A172 (cell line): ENCODE results near the gene ITPRIP. TPM values are rescaled to one million over a fixed set of nuclear protein-coding genes. Genes with fewer than 3 reads are reported as not detected.
A peak's percentile ranks its signal among the peaks of the same experiment; 100 is the strongest.

Source experiments
- DNase-seq: peaks from one replicate; pipeline ENCODE4 v3.0.0-alpha.2; 2015; ENCODE audit warnings: low spot score
- total RNA-seq: library from RNA; depleted of rRNA; stranded (reverse); fragments of >200 nt; shearing (Covaris generic); gene quantifications from 2 replicates; pipeline ENCODE4 v1.2.3, GENCODE V29; 2014

The ITPRIP gene
- total RNA-seq, 1 experiment from 2014 or later, result 6.2 TPM

DNA sequence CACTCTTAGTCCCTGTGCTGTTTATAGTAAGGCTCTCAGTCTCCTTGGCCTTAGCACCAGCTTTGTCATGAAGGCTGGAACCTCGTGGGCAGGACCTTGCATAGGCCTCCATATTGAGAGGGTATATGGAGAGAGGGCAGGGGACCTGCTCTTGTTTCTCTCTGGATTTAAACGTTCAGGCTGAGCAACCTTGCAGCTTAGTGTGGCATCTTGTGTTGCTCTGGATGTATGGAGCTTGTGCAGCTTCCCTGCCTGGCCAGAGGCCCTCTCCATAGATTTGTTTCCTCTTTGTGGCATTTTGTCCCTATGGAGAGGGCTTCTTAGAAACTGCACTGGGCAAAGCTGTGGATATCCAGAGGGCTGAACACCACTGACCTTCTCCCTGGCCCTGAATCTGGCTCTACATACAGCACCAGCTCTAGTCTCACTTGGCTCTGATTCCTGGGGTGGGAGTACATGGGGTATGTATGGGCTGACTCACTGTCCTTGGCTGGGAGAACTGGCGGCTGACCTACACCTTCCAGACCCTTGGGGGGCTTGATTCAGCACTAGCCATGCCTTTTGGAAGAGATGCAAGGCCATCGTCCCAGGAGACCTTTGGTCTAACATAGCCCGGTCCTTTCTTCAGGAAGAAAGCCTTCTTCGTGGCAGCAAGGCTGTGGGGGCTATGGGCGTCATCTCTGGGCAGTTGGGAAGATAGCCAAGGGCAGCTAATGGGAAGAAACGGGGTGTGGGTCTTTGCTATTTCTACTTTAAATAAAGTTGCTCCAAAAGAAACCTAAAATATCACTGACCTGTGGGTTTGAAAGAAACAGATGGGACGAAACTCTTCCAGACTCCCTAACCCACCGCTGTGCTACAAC lies 30.5 kb downstream of the ITPRIP start:
- no peak for DNase-seq

DNA sequence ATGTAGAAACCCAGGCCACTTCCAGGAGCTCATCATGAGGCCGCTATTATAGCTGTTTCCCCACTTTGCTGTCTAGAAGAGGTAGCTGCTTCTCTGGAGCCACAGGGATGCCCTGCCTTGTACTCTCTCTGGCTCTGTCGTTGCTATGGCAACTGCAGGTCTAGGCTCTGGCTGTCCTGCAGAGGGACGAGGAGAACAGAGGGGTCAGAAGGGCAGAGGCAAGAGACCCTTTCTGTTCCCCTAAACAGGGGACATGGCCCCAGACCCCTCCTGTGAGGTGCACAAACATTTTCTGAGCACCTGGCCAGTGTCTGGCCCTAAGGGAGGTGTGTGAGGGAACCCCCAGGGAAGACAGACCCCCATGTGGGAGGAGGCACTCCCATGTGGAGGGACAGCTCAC lies 31.4 kb downstream of the ITPRIP start:
- DNase-seq, result no peak

GRCh38 chr10:104304927-104305326 lies 33.3 kb downstream of the ITPRIP start:
- no peak for DNase-seq

GRCh38 chr10:104304356-104304745 lies 33.9 kb downstream of the ITPRIP start:
- no peak for DNase-seq

DNA sequence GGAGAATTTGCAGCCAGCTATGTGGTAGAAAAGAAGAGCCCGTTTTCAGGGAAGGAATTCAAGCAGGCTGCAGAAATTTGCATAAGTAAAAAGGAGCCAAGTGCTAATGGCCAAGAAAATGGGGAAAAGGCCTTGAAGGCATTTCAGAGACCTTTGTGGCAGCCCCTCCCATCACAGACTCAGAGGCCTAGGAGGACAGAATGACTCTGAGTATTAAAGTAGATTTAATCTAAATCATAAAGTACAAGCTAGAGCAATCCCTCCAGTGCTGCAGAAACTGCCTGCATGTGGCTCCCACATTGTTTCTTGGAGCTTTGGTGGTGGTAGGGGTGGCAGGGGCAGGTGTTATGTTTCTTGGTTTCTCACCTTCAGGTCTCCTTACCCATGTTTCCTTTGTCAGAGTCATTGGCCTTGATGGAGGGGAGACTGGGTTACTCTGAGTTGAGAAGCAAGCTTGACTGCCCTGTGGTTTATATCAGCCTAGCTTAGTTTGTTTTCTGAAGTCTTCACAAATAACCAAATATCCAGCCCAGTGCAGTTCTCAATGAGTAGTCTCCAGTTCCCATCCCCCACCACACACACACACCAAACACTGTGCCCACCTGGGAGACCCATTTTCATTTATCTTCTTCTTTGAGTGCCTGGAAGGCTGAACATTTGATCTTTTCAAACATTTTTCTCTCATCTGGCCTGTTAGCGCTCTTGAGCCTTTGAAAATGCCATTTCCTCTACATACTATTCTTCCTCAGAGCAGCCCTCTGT lies 34.5 kb downstream of the ITPRIP start:
- no peak for DNase-seq

GRCh38 chr10:104301907-104302690 lies 36.2 kb downstream of the ITPRIP start:
- DNase-seq, result no peak

- DNase-seq, result peak; percentile 98
These were observed 37.5 kb downstream of the ITPRIP start for GRCh38 chr10:104300736-104301292.

DNA sequence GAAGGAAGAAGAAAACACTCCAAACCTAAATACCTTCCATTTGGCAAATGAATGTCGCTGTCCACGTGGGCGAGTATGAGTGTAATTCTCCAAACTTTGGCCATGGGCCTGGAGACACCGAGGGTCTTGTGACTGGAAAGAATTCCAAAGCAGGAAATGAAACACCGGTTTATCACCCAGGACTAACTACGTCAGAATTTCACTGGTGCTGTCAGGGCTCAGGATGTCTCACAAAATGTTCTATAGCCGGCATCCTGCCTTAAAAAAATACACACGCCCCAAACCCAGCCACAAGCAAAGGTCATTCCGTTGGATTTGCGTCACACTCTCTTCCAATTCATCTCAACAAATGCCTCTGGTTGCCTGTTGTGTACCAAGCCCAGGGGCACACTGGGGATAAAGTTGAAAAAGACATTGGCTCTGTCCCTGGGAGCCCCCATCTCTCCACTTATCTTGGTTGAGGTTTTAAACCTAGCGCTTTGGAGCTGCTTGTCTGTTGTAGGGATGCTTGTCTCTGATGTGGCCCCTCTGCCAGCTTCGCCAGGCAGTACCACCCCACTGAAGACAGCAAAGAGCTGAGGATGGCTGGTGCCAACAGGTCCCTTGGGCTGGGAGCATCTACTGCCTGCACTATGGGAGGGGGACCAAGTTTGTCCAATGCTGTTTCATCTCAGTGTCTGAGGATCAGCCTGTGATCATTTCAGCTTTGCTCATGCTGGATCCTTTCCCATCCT lies 38.1 kb downstream of the ITPRIP start:
- peak; percentile 96 for DNase-seq

- no peak for DNase-seq
These were observed 39.0 kb downstream of the ITPRIP start for GRCh38 chr10:104299031-104299904.

- DNase-seq, result no peak
These were observed 40.3 kb downstream of the ITPRIP start for GRCh38 chr10:104297697-104298660.

- DNase-seq, result no peak
These were observed 41.4 kb downstream of the ITPRIP start for GRCh38 chr10:104296687-104297436.

DNA sequence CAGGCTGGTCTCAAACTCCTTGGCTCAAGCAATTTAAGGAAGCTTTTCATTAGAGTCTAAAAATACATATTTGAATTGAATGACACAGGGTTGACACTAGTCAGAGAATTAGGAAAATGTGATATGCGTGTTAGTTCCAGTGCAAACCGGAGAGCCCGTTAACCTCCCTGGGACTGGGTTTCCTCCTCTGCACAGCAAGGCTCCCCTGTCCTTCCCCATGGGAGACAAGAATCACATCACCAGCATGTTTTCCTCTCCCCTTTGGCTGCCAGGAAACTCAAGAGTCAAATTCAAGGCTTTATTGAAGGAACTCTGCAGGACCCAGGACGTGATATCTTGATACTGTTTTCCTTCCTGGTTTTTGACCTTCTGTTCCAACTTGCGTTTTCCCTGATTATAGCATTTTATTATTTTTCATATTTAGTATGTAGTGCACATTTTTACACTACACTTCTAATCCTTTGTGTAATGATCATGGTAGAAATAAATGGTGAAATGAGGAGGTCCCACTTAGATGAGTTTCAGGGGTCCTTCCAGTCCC lies 44.4 kb downstream of the ITPRIP start:
- no peak for DNase-seq

GRCh38 chr10:104293011-104293410 lies 45.3 kb downstream of the ITPRIP start:
- peak; percentile 76 for DNase-seq

DNA sequence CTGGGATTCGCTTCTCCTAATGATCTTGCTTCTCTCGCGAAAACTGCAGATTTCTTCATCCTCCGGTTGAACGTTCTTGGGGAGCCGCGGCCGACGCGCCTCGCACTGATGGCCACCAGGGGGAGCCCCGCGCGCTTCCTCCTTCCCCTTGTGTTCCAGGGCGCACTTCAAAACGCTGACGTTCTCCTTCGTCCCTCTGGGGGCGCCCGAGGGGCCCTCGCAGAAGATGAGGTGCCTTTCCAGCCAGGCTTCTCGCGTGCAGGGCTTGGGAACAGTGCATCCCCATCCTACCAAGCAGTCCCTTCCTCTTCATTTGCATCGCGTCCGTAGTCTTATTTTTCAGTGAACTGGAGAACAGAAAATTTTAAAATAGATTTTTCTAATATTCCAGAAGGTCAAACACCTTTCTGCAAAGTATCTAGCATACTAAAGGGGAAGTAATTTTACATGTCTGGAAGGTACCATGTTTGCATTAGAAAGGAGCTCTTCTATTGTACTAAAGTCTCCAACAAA lies 46.8 kb downstream of the ITPRIP start:
- DNase-seq, result peak; percentile 87

- no peak for DNase-seq
These were observed 49.9 kb downstream of the ITPRIP start for GRCh38 chr10:104288355-104288754.

DNA sequence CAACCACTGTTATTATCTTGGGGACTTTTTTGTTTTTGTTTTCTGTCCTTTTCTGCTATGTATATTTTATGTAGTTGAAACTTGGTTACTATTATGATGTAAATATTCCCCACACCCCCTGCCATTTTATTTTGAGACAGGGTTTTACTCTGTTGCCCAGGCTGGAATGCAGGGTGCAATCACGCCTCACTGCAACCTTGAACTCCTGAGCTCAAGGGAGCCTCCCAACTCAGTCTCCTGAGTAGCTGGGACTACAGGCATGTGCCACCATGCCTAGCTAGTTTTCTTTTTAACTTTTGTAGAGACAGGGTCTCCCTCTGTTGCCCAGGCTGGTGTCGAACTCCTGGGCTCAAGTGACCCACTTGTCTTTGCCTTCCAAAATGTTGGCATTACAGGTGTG lies 51.3 kb downstream of the ITPRIP start:
- DNase-seq, result no peak

DNA sequence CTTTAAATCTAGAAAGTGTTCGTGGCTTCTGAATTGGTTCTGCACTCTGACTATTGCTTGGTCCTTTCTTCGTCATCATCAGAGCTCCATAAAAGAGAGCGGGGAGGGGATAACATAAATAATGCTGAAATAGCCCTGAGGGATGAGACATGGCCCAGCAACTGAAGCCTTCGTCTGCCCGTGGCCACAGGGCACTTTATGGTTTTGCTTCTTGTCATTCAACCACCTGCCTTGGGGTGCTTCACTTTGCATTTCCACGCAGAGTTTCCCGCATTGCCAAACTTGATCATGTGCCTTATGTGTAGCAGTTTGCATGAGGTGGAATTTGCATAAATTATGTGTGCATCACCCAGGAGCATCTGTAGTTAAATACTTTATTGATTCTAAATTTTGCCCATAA lies 53.4 kb downstream of the ITPRIP start:
- DNase-seq, result no peak

DNA sequence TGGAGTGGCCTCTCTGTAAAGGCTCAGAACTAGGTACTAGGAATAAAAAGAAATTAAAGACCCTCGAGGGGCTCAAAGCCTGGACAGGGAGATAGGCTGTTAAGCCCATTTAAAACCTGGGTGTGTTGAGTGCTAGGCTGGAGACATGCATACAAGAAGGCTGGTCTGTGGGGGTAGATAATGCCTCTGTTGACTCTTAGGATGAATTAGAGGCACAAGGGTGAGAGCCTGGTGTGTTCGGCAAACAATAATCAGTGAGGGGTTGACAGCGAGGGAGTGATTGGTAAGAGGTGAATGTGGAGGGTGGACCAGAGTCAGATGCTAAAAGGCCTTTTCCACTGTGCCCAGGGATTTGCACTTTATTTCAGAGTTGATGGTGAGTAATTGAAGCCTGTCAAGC lies 56.6 kb downstream of the ITPRIP start:
- no peak for DNase-seq
